Skin epidermis (tissue), 12 donors: ENCODE measurements around the gene RNF25.

Experiments
- H3K27ac ChIP-seq, 21 experiments: fragments of 200-600 bp; sonication (generic) in 11 of 21; one replicate each; pipeline ENCODE4 v1.5.0; 2020; ENCODE audit warnings: mild to moderate bottlenecking in 3 of 21, inconsistent platforms in 2 of 21, moderate library complexity in 2 of 21
- H3K4me3 ChIP-seq, 7 experiments: fragments of 200-600 bp; sonication (generic) in 2 of 7; one replicate each; pipeline ENCODE4 v1.5.0; 2020; ENCODE audit warnings: inconsistent platforms in 2 of 7, mild to moderate bottlenecking in 2 of 7, moderate library complexity in 1 of 7

RNF25 gene, protein sequence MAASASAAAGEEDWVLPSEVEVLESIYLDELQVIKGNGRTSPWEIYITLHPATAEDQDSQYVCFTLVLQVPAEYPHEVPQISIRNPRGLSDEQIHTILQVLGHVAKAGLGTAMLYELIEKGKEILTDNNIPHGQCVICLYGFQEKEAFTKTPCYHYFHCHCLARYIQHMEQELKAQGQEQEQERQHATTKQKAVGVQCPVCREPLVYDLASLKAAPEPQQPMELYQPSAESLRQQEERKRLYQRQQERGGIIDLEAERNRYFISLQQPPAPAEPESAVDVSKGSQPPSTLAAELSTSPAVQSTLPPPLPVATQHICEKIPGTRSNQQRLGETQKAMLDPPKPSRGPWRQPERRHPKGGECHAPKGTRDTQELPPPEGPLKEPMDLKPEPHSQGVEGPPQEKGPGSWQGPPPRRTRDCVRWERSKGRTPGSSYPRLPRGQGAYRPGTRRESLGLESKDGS

DNA sequence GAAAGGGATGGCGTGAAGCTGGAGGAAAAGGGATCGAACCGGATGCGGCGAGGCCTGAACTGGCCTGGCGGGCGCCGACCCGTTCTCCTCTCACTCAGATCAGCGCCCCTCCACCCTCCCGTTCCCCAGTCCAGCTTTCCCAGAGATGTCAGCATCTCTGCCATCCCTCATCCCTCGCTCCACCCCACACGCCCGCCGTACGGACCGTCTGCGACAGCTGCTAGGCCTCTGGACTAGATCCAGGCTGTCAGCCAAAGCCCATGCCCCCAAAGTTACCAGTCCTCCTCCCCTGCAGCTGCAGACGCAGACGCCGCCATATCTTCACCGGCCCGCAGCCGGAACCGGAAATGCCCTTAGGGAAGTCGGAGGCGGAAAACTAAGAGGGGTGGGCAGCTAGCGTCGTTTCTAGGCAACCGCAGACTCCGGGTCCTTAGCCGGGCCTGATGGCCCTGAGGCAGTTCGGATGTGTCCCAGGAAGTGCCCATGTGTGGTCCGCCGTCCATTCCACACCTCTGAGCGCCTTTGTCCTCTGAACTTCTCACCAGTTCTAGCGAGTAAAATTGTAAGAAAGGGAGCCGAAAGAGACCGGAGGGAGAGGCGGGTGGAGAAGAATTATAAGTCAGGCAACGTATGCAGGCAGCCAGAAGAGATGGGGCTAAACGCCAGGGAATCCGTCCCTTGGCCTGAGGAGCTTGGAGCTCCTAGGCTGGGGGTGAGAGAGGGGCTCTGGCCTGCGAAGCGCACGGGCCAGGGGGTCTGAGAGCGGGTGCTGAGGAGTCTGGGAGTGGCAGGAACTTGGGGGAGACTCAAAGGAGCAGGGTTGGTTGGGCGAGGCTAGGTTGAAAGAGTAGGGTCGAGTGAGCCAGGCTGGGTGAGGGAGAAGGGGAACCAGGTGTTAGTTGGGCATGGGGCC is at the start of gene RNF25, which contains the start of gene STK36:
Gene RNF25, minus strand, starts transcription at position 349 of the 913 bp plus-strand sequence. Its CDS starts 32 bp downstream, at position 317.
Gene STK36, plus strand, starts transcription at position 433 of the 913 bp plus-strand sequence. CDS start 744 bp downstream, outside the sequence.
- H3K4me3 ChIP-seq, result peak within 1 kb of the TSS; percentile 57 to 88 (median 63)
- peak within 1 kb of the TSS; percentile 25 to 89 (median 82) for H3K27ac ChIP-seq

DNA sequence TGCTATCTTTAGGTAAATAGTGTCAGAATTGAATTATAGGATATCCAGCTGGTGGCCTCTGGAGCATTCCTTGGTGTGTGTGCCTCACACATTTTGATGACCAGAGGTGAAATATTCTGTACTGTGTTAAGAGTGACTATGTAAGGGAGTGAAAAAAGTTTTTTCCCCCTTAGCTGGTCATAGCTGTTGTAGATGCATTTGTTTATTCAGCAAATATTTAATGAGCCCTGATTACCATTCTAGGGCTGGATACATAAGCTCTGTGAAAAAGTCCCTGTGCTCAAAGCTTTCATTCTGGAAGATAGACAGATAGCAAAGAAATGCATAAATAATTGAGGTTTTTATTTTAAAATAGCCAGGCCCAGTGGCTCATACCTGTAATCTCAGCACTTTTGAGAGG is 49.7 kb upstream of the RNF25 start:
- Histone ChIP-seq H3K4me3 (no peak overlapping the region), H3K27ac (no peak overlapping the region)

DNA sequence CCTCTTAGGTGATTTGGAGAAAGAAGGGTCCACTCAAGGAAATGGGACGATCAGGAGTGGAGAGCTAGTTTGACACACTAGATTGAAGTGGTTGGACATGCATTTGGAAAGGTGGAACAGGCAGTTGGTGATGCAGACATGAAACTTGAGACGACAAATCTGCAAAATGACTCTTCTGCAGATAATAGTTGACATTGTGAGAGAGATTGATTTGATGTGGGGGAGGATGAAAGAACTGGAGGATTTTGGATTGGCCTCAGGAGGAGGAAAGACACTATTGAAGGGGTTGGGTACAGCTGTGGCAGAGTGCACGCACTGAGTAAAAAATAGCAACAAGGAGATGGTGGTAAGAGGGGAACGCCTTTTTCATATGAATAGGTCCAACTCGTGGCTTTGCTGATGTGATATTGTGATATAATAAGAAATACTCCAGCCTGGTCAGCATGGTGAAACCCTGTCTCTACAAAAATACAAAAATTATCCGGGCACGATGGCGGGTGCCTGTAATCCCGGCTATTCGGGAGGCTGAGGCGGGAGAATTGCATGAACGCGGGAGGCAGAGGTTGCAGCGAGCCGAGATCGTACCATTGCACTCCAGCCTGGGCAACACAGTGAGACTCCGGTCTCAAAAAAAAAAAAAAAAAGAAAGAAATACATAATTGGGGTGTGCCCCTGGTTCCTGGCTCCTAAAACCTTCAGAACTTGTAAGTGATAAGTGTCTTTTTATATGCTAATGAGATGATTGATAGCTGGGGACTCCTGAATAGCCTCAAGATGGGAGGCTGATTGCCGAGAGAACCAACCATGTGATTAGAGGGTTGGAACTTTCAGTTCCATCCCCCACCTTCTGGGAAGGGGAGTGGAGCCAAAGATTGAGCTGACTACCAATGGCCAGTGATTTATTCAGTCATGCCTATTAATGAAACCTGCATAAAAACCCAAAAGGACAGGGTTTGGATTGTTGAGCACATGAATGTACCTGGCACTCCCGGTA is 48.5 kb upstream of the RNF25 start:
- no peak overlapping the region for H3K27ac ChIP-seq
- H3K4me3 ChIP-seq, result no peak overlapping the region

DNA sequence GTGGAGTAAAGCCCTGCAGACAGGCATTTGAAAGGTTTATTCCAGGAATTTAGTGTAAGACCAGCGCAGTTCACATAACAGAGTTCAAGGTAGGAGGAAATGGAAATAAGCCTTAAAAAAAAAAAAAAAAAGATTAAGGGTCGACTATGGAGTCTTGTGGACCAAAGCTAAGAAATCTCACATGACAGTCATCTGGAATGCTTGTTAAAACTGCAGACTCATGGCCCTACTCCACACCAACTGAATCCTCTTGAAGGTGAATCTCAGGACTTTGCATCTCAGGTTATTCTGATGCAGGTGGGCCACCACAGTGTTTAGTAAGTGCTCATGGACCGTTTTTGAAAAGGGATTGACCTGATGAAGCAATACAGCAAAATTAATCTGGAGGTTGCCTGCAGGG is 47.7 kb upstream of the RNF25 start:
- no peak overlapping the region for H3K27ac ChIP-seq
- no peak overlapping the region for H3K4me3 ChIP-seq

DNA sequence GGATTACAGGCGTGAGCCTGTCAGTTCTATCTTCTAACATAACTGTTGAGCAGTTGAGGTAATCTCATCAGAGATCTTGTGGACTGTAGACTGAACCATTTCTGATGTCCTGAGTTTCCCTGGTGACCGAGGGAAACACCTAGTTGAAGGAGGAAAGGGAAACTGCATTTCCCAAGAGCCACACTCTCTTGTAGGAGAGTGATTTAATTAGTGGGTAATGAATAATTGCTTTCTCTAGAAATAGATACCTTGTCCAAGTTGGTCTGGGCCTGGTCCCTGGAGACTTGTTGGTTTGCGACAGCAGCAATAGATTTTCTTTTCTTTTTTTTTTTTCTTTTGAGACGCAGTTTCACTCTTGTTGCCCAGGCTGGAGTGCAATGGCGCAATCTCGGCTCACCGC is 46.3 kb upstream of the RNF25 start:
- Histone ChIP-seq H3K27ac (peak overlapping the region in 8 of 21 experiments; percentile 29 to 68 (median 53)), H3K4me3 (no peak overlapping the region)

DNA sequence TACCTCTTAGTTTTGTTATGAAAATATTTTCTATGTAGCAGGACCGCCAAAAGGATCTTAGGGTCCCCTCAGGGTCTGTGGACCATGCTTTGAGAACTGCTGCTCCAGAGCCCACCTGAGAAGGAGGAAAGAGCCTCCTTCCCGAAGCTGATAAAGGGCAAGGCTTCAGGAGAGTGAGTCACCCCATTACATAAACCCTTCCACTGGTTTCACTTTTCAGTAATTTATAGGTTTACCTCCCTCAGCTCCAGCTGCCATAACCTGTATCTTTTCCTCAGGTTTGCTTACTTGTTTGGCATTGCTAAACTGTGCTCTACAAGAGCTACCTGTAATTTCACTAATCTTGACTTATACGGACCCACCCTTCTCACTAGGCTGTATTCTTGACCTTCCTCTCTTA is 45.5 kb upstream of the RNF25 start:
- Histone ChIP-seq H3K4me3 (no peak overlapping the region), H3K27ac (peak overlapping the region in 14 of 21 experiments; percentile 6 to 68 (median 48))

DNA sequence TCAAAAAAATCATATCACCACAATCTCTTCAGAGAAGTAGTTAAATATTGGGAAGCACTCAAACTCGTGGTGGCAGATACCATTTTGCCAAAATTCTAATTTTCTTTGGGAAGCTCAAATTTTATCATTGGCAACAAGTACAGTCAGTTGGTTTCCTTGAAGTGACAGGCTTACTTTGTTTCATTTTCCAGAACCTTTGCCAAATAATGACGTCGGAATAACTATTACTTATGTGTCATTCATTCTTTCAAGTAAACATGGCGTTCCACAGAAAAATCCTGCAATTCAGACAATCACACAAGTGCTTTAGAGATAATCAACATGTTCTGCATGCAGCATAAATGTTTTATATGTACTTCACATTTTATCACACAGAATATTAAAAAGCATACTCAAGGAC is 44.3 kb upstream of the RNF25 start:
- Histone ChIP-seq H3K4me3 (no peak overlapping the region), H3K27ac (peak overlapping the region in 2 of 21 experiments; percentile 38 to 56)

DNA sequence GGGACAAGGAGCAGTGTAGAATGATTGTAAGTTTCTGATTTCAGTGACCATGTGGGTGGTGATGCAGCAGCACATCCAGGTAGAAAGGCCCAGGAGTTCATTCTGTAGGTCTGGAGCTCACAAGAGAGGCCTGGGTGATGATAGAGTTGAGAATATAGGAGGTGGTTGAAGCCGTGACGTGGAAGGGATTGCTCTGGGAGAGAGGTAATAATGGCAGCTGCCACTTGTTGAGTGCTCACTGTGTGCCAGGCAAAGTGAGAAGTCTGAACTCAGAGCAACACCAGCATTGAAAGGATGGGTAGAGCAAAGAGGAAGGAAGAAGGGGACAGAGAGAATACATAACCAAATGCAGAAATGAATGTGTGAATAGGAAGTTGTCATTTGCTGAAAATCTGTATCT is 42.1 kb upstream of the RNF25 start:
- Histone ChIP-seq H3K27ac (no peak overlapping the region), H3K4me3 (no peak overlapping the region)

DNA sequence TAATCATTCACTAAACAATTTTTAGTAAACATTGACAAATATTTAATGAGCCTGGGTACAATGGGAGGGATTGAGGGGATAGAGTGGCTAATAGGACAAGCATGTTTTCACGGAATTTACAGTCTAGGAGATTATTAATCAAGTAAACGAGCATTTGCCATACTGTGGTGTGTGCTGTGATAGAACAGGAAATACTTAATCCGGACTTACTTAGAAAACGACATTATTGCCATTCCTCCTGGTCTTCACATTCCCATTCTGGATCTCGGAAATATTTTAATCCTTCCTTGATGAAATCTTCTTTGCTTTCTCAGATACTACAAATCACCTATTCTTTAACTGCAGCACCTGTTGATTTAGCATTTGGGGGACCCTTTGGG is 39.7 kb upstream of the RNF25 start:
- H3K4me3 ChIP-seq, result peak overlapping the region; percentile 59 to 93 (median 88)
- H3K27ac ChIP-seq, result peak overlapping the region in 19 of 21 experiments; percentile 79 to 99 (median 94)

DNA sequence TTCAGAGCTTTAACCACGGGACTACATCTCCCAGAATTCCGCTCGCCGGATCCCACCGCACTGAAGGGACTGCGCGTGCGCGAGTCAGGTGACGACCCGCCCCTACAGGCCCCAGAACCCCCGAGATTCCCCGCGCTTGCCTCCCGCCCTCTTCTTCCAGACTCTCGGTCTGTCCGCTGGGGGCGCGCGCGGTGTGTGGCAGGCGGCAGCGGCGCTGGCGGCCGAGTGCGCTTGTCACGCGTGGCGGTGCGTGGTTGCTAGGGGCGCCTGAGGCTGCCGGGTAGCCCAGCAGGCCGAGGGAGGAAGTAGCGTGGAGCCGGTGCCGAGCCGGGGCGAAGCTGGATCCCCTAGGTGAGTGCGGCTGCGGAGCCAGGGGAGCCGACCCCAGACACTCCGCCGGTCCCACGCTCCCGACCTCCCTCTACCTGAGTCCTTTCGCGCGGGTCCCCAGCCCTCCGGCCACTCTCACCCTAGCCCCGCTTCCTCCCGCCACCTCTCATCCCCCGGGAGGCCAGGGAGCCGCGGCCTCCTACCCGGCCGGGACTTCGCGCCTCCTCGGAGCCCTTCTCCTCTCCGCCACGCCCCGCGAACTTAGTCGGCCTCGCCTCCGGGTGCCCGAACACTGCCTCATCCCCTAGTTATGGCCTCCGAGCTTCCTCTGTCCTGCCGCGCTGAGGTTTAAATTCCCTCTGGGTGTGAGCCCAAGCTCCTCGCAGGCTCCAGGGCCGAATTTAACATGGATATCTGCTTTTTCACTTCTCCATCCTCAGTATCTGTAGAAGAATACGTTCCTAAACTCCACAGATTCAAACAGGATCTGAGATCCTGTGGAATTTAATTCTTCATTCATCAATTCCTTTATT is 39.1 kb upstream of the RNF25 start, which contains the start of gene TTLL4:
Gene TTLL4, plus strand, starts transcription at position 149 of the 863 bp plus-strand sequence. CDS start 26,842 bp downstream, outside the sequence.
- peak within 1 kb of the TSS; percentile 59 to 93 (median 88) for H3K4me3 ChIP-seq
- H3K27ac ChIP-seq, result peak within 1 kb of the TSS; percentile 79 to 99 (median 94)

DNA sequence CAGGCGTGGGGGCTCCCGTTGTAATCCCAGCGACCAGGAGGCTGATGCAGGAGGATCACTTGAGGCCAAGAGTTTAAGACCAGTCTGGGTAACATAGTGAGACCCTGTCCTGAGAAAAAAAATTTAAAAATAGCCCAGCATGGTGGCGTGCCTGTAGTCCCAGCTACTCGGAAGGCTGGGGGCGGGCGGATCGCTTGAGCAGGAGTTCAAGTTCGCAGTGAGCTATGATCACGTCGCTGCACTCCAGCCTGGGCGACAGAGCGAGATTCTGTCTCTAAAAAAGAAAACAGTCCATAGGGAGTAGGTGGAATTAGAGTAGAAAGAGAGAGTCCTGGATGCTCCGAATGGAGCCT is 38.5 kb upstream of the RNF25 start:
- Histone ChIP-seq H3K4me3 (peak overlapping the region; percentile 59 to 93 (median 88)), H3K27ac (peak overlapping the region in 8 of 21 experiments; percentile 30 to 97 (median 90))

DNA sequence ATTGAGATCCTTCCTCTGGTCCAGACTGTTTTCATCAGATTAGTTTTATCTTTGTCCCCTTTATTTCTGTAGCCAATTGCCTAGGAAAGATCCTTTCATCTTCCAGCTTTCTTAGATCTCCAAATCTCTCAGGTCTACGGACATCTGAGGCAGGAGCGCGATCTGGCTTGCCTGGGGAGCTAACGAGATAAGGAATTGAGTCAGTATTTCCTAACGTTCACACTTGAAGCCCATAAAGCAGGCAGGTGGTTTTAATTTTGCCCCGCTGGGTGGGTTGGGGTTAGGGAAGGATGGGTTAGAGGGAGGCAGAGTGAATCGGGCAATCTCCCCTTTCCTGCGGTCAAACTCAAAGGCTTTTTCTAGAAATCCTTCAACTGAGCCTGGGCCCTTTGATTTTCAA is 38.1 kb upstream of the RNF25 start:
- H3K4me3 ChIP-seq, result peak overlapping the region in 2 of 7 experiments; percentile 80 to 89
- H3K27ac ChIP-seq, result peak overlapping the region in 2 of 21 experiments; percentile 38 to 86

DNA sequence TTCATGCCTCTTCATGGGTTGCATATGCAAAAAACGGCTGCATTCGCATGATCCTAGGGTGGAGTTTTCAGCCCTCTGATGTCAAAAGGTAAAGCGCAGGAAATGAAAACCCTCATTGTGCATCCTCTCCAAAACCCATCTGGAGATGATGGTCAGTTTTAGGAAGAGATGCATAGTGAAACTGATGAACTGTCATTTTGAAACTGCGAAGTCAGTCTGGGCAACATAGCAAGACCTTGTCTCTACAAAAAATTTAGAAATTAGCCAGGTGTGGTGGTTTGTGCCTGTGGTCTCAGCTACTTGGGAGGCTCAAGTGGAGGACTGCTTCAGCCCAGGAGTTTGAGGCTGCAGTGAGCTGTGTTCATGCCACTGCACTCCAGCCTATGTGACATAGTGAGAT is 36.3 kb upstream of the RNF25 start:
- Histone ChIP-seq H3K27ac (no peak overlapping the region), H3K4me3 (no peak overlapping the region)

DNA sequence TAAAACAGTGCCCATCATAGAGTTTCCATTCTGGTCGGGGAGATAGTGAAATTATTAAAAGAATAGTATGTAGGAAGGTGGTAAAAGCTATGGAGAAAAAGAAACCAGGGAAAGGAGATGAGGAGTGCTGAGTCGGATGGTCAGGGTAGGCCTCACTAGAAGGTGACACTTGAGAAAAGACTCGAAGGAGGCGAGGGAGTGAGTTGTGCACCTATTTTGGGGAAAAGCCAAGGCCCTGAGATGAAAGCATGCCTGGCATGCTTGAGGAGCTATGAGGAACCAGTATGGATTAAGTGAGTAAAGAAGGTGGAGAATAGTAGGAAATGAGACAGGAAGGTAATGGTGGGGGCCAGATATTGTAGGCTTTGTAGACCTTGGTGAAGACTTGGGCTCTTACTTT is 31.5 kb upstream of the RNF25 start:
- Histone ChIP-seq H3K4me3 (no peak overlapping the region), H3K27ac (no peak overlapping the region)

DNA sequence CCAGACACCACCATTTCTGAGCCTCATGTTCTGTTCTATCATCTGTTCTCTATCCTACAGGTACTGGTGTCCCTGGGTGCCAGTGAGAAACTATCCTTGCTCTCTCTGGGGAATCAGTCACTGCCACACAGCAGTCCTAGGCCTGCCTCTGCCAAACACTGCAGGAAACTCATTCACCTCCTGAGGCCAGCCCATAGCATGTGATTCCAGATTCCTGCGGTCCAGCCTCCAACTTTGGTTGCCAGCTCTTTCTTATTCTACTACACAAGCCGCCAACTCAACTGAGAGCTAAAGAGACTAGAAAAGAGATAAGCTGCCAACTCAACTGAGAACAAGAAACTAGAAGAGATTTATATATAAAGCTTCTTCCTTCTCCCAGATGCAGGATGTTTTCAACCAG is 30.0 kb upstream of the RNF25 start:
- H3K4me3 ChIP-seq, result no peak overlapping the region

DNA sequence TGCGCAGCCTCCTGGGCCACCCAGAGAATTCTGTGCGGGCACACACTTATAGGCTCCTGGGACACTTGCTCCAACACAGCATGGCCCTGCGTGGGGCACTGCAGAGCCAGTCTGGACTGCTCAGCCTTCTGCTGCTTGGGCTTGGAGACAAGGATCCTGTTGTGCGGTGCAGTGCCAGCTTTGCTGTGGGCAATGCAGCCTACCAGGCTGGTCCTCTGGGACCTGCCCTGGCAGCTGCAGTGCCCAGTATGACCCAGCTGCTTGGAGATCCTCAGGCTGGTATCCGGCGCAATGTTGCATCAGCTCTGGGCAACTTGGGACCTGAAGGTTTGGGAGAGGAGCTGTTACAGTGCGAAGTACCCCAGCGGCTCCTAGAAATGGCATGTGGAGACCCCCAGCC is 27.1 kb upstream of the RNF25 start:
- no peak overlapping the region for H3K27ac ChIP-seq
- H3K4me3 ChIP-seq, result no peak overlapping the region

More for the DNA sequence above, 30.0 kb upstream of the RNF25 start:
- H3K27ac ChIP-seq, result peak overlapping the region in 1 of 21 experiments; percentile 41

DNA sequence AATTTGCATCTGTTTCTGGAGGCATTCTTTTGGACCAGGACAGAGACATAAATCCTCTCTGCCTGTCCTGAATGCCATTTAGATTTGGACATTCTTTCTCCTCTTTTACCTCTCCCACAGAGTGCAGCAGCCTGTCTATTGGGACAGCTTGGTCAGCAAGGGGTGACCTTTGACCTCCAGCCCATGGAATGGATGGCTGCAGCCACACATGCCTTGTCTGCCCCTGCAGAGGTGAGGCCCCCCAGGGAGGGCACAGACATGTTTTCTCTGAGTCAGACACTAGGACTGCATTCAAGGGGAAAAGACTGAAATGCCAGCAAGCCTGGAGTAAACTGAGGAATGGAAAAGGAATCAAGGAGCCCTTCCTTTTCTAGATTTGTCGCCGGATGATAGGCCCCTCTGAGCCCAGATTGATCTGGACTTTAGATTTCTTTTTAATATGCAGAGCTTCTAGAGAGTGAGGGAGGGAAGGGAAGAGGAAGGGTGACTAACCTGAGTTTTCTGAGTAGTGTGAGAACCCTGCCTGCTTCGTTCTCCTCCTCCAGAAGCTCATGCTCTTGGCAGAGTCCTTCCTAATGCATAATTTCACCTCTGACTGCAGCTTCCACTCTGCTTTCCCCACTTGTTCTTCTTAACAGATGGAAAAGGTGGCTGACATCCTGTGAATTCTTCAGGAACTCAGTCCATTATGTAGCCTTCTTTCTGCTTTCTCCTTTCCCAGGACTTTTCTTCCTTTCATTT is 22.8 kb upstream of the RNF25 start:
- Histone ChIP-seq H3K4me3 (no peak overlapping the region), H3K27ac (no peak overlapping the region)
